DND-41 (cell line): ENCODE measurements around the gene HOMER1.

Experiments used
- ATAC-seq: fragments of 200-7000 bp; cut with Tn5 transposase; 3 replicates; pipeline ENCODE4 v1.9.1; 2021; ENCODE audit warnings: low read depth; ENCODE audit not compliant: insufficient read depth
- DNase-seq: peaks from one replicate; pipeline ENCODE4 v3.0.0-alpha.2; 2020
- H2AFZ ChIP-seq: 2 replicates; pipeline ENCODE4 v1.6.0; 2012; ENCODE audit warnings: low read depth, low read length
- H3K27ac ChIP-seq: 2 replicates; pipeline ENCODE4 v1.5.1; 2012; ENCODE audit warnings: low read length, inconsistent platforms
- H3K27me3 ChIP-seq: fragments of 200-600 bp; sonication (generic); 2 replicates; pipeline ENCODE4 v1.6.0; 2012; ENCODE audit warnings: low read length, mild to moderate bottlenecking, inconsistent platforms; ENCODE audit not compliant: insufficient read depth, poor library complexity
- H3K36me3 ChIP-seq: 2 replicates; pipeline ENCODE4 v1.5.1; 2012; ENCODE audit warnings: low read length, inconsistent platforms; ENCODE audit not compliant: insufficient read depth
- H3K4me1 ChIP-seq: 2 replicates; pipeline ENCODE4 v1.5.1; 2012; ENCODE audit warnings: mild to moderate bottlenecking, low read length; ENCODE audit not compliant: insufficient read depth
- H3K4me2 ChIP-seq: 2 replicates; pipeline ENCODE4 v1.6.0; 2012; ENCODE audit warnings: mild to moderate bottlenecking, moderate library complexity, low read length, inconsistent platforms; ENCODE audit not compliant: insufficient read depth
- H3K4me3 ChIP-seq, 2 experiments: fragments of 200-600 bp in 1 of 2; shearing (Covaris generic) in 1 of 2; 2 replicates each; pipeline ENCODE4 v1.5.1; 2012 to 2016; ENCODE audit warnings: inconsistent platforms in 2 of 2, low read length in 2 of 2, mild to moderate bottlenecking in 2 of 2, low read depth in 1 of 2, moderate library complexity in 1 of 2
- H3K79me2 ChIP-seq: 2 replicates; pipeline ENCODE4 v1.6.0; 2012; ENCODE audit warnings: low read length, inconsistent platforms; ENCODE audit not compliant: insufficient read depth
- H3K9ac ChIP-seq: 2 replicates; pipeline ENCODE4 v1.6.0; 2012; ENCODE audit warnings: low read depth, mild to moderate bottlenecking, inconsistent platforms, low read length, moderate library complexity
- H3K9me3 ChIP-seq: 2 replicates; pipeline ENCODE4 v1.5.1; 2012; ENCODE audit warnings: low read length, moderate library complexity, mild to moderate bottlenecking, inconsistent platforms; ENCODE audit not compliant: insufficient read depth, severe bottlenecking
- H4K20me1 ChIP-seq: 2 replicates; pipeline ENCODE4 v1.6.0; 2012; ENCODE audit warnings: low read length; ENCODE audit not compliant: insufficient read depth
- EZH2 ChIP-seq: IDR thresholded peaks from 3 replicates; pipeline ENCODE4 v1.6.1; 2012; ENCODE audit warnings: borderline replicate concordance, low read depth, mild to moderate bottlenecking, moderate library complexity, low read length, inconsistent platforms; ENCODE audit not compliant: severe bottlenecking
- TF ChIP-seq, protein P1 (sequence below): IDR thresholded peaks from 2 replicates; pipeline ENCODE4 v1.5.1; 2012; ENCODE audit warnings: borderline replicate concordance, low read length, moderate library complexity, mild to moderate bottlenecking; ENCODE audit not compliant: poor library complexity, severe bottlenecking; ENCODE audit errors: extremely low read depth

HOMER1 gene

DNA sequence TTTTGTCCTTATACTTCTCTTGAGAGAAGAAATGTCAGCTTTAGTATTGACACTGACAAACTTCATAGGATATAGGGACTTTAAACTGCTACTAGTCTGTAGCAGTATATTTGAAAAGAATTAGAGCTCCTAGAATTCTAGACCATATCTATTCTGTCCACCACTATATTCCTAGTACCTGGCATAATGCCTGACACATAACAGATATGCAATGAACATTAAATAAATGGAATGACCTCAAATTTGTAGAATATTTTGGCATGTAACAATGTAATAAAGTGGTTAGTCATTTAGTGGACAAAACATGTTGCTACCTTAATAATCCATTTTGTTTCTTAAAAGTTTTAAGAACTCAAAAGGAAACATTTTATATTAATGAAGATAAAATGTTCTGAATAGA, 57.5 kb downstream of the HOMER1 start:
- Histone ChIP-seq H3K79me2 (no peaks in the 10 kb centered on the region), H3K27ac (no peak overlapping the region), H4K20me1 (no peaks in the 10 kb centered on the region), H3K9ac (no peak overlapping the region), H3K4me2 (no peak overlapping the region), H3K27me3 (no peaks in the 10 kb centered on the region), H3K4me3 (no peak overlapping the region), H3K36me3 (no peaks in the 10 kb centered on the region), H3K4me1 (no peaks in the 10 kb centered on the region), H2AFZ (no peak overlapping the region), H3K9me3 (no peaks in the 10 kb centered on the region)
- DNase-seq = no peak
- ATAC-seq = no peak
- no peak for TF ChIP-seq EZH2
- TF ChIP-seq, protein P1, sequence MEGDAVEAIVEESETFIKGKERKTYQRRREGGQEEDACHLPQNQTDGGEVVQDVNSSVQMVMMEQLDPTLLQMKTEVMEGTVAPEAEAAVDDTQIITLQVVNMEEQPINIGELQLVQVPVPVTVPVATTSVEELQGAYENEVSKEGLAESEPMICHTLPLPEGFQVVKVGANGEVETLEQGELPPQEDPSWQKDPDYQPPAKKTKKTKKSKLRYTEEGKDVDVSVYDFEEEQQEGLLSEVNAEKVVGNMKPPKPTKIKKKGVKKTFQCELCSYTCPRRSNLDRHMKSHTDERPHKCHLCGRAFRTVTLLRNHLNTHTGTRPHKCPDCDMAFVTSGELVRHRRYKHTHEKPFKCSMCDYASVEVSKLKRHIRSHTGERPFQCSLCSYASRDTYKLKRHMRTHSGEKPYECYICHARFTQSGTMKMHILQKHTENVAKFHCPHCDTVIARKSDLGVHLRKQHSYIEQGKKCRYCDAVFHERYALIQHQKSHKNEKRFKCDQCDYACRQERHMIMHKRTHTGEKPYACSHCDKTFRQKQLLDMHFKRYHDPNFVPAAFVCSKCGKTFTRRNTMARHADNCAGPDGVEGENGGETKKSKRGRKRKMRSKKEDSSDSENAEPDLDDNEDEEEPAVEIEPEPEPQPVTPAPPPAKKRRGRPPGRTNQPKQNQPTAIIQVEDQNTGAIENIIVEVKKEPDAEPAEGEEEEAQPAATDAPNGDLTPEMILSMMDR = no peak

DNA sequence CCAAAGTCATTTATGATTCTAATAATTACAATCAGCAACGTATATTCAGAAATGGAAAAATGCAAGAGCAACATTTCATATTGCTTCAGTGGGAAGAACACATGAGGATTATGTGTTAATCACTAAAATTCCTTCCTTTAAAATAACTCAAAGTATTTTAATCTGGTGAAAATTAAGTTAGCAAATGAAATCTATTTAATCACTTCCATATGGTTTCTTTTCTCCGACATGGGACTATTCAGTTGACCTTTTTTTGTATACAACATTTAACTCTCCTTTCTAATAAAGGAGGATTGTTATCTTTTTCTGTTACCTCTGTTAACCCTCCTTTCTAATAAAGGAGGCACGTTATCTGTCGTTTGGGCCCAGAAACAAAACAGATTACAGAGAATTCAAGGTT, 59.9 kb downstream of the HOMER1 start:
- DNase-seq (no peak), ATAC-seq (no peak)
- Histone ChIP-seq H3K27ac (no peak overlapping the region), H3K27me3 (no peaks in the 10 kb centered on the region), H4K20me1 (no peaks in the 10 kb centered on the region), H3K79me2 (no peaks in the 10 kb centered on the region), H3K4me3 (no peak overlapping the region), H3K36me3 (no peaks in the 10 kb centered on the region), H3K4me1 (no peaks in the 10 kb centered on the region), H3K4me2 (no peak overlapping the region), H3K9me3 (no peaks in the 10 kb centered on the region), H2AFZ (no peak overlapping the region), H3K9ac (no peak overlapping the region)
- TF ChIP-seq EZH2 = no peak
- TF ChIP-seq, protein P1 = no peak

DNA sequence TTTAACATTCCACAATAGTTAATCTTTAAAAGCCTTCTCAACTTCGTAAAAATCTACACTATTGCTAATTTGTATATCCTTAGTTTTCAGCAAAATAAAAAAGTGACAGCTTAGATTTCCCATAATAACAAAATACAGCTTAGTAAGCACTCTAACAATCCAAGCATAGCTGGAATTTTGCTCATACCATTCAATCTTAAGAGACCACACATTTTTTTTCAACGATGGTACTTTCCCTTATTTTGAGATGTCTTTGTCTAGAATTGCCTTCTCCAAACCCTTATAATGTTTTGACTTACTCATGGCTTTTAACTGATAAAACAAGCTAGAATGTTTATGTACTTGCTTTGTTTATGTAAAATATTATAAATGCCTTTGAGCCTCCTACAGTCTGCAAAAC, 65.6 kb downstream of the HOMER1 start:
- H3K27ac ChIP-seq = no peak overlapping the region
- H3K4me3 ChIP-seq = no peak overlapping the region
- no peak overlapping the region for H3K4me2 ChIP-seq
- H3K79me2 ChIP-seq = no peaks in the 10 kb centered on the region
- no peaks in the 10 kb centered on the region for H3K9me3 ChIP-seq
- ATAC-seq (no peak), DNase-seq (no peak)
- no peaks in the 10 kb centered on the region for H3K27me3 ChIP-seq
- TF ChIP-seq, protein P1 = no peak
- TF ChIP-seq EZH2 = no peak
- no peak overlapping the region for H2AFZ ChIP-seq
- no peaks in the 10 kb centered on the region for H3K36me3 ChIP-seq
- H3K4me1 ChIP-seq = no peaks in the 10 kb centered on the region
- no peaks in the 10 kb centered on the region for H4K20me1 ChIP-seq
- H3K9ac ChIP-seq = no peak overlapping the region

DNA sequence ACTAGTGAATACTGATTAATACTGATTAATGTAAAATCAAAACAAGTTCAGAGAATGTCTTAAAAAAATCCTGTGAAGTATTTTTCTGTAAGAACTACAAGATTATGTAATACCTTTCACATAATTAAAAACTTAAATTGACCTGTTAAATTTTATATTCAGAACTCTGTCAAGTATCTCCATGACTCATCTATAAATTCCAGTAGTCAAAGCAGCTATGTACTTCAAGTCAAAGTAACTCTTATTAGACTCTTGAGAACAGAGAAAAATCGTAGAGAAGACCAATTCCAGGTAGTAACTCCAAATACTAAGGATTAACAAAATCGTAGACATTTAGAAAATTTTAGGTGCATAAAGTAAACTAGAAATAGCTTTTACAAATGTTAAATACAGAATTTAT, 77.1 kb downstream of the HOMER1 start:
- Histone ChIP-seq H3K79me2 (no peaks in the 10 kb centered on the region), H3K36me3 (peaks cover 14% of the 10 kb centered on the region; the same call in 1 of the 2 replicates), H4K20me1 (no peaks in the 10 kb centered on the region), H3K4me3 (no peak overlapping the region), H2AFZ (no peak overlapping the region), H3K4me2 (no peak overlapping the region), H3K4me1 (no peaks in the 10 kb centered on the region), H3K9ac (no peak overlapping the region), H3K9me3 (no peaks in the 10 kb centered on the region), H3K27ac (no peak overlapping the region), H3K27me3 (no peaks in the 10 kb centered on the region)
- DNase-seq = no peak
- TF ChIP-seq EZH2 = no peak
- TF ChIP-seq, protein P1 = no peak
- no peak for ATAC-seq
